M059J (cell line): ENCODE results near the gene HDGFL2. TPM values are rescaled to one million over a fixed set of nuclear protein-coding genes. Genes with fewer than 3 reads are reported as not detected.

Experiments used
- DNase-seq: peaks from one replicate; pipeline ENCODE4 v3.0.0-alpha.2; 2012; ENCODE audit warnings: low read depth
- total RNA-seq: library from RNA; depleted of rRNA; stranded (reverse); fragments of >200 nt; shearing (Covaris generic); gene quantifications from 2 replicates; pipeline ENCODE4 v1.2.3, GENCODE V29; 2014

The HDGFL2 gene
- total RNA-seq, 1 experiment from 2014 or later = 69.3 TPM

DNA sequence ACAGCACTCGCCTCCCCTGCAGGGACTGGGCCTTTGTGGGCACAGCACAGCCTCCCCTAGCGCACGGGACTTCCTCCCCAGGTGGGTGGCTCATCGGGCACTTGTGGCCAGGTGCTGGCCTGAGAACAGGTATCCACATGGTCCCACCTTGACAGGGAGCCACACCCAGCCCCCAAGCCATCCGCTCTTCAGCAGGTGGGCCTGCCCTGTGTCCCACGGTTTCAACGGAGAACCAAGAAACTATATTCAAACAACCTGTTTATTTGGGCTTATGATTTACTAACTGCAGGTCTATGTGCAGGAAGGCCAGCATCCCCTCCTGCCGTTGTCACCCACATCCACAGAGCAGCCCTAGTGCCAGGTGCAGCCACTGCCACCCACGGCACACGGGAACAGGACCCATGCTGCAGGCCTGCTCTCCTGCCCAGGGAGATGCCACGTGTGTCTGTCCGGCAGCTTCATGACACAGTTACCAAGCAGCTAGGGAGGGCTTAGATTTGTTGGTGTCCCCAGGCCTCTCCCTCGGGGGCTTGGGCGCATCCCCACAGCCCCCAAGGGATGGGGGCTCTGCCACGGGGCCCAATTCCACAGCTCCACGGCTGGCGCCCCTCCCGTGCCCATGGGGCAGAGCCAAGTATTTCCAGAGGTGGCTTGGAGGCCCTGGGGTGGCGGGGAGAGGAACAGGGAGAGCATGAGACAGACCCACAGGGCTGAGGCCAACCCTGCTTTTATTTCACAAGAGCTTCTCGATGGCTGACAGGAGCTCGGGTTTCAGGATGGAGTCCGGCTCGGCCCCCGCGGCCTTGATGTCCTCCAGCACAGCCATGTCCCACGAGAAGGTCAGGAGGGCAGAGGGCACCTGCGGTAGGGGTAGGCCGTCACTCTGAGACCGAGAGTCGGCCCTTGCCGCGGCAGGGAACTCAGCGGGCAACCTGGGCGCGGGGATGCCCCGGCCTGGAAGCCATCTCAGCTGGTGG is 27.0 kb upstream of the HDGFL2 start:
- DNase-seq = no peak

DNA sequence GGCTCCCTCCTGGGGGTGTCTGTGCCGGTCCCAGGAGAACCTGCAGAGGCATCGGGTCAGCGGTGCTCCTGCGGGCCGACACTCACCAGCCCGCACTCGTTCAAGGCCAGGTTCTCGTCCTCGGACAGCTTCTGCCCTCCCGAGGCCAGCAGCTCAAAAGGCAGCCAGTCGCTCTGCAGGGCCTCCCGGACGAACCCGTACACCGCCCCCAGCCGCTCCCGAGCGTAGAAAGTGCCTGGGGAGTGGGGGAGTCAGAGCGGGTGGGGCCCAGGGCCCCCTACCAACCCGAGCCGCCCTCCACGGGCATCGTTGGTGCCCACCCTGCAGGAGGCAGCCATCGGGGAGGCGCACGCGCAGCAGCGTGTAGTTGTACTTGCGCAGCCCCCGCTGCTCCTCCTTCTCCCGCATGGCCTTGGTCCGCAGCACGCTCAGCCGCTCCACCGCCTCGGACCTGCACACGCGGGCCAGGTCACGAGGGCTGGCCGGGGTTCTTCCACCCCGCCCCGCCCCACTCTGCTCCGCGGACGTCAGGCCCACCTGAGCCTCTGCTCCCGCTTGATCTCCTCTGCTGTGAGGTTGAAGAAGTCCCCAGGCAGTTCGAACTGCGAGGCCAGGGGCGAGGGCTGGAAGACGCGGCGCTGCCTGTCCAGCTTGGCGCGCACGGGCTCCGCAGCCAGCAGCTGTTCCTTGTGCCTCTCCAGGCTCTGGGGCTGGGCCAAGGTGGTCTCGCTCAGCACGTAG is 26.0 kb upstream of the HDGFL2 start:
- no peak for DNase-seq

DNA sequence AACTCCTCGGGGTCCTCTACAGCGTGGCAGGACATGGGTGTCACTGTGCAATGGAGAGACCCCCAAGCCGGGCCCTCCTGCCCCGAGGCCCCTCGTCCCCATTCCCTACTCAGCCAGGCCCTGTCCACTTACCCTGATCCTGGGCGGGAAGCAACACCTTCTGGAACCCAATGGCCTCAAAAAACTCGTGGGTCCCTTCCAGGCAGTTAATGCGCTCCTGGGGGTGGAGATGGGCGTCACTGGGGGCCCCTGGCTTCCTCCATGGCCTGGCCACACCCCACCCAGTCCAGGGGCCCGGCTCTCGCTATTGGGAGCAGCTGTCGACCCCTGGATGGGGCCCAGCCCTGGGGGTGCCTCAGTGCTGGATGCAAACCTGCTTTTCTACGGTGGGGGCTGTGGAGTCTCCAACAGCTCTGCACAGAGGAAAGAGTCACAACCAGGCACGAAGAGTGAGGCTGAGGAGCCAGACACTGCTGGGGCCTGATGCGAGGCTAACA is 25.3 kb upstream of the HDGFL2 start:
- no peak for DNase-seq

DNA sequence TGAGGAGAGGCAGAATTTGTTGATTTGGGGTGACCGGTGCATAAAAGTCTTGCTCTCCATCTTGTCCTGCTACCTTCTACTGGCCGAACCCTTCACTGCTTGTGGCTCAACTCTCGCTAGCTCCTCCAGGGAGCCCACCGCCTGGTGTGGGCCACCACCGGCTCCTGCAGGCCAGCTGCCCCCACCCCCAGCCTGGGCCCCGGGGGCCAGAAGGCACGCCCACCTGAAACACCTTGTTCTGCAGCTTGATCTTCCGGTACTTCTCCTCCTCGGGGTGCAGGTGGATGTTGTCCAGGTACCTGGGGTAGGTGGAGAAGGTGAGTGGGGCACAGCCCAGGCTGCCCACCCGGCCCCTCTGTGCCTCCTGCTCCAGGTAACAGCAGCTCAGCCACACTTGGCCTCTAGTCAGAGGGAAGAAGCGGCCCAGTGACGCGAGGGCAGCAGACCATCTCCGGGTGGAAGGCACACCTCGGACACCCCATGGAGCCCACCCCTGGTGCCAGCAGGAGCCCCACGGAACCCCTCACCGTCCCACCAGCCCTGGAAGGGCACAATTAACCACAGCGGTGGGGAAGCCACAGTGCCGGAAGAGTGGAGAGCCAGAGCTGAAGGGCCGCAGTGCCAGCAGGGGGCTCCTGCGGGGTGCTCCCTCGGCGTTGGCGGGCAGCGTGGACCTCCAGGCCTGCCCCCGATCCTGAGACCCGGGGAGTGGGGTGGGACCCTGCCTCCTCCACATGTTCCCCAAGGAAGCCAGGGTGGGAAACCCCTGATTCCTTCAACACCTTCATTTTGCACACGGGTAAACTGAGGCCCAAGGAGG is 24.6 kb upstream of the HDGFL2 start:
- DNase-seq = no peak

DNA sequence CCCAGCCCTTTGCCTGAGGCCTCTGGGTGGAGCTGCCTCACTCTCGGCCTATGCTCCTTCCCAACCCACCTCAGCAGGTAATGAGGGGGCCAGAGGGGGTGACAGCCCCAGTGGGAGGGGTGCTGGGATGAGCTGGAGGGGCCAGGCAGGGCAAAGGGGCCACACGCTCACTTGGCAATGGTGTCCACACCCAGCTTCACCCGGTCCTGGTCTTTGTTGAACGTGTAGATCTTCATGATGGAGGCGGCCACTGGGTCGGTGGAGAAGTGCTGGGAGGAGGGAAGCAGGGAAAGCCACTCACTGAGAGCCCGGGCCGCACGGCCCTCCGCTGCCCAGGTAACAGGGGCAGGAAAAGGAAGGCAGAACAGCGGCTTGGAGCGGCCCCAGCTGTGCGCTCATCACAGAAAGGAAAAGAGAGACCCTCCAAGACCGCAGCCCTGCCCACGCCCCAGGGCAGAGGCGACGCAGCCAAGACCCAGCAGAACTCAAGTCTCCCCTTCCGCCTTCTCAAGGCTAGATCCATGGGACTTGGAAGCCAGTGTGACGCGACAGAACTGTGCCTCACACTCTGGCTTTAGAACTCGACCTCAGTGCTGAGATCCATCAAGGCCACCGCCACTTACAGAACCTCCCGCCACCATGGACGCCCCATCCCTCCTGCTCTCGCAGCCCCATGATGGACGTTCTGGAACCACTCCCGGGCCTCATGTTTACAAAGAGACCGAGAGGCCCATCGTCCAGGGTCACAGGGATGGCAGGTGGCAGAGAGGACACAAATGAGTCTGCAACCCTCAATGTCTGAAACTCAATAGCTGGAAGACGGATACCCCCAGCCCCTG is 23.7 kb upstream of the HDGFL2 start:
- no peak for DNase-seq

DNA sequence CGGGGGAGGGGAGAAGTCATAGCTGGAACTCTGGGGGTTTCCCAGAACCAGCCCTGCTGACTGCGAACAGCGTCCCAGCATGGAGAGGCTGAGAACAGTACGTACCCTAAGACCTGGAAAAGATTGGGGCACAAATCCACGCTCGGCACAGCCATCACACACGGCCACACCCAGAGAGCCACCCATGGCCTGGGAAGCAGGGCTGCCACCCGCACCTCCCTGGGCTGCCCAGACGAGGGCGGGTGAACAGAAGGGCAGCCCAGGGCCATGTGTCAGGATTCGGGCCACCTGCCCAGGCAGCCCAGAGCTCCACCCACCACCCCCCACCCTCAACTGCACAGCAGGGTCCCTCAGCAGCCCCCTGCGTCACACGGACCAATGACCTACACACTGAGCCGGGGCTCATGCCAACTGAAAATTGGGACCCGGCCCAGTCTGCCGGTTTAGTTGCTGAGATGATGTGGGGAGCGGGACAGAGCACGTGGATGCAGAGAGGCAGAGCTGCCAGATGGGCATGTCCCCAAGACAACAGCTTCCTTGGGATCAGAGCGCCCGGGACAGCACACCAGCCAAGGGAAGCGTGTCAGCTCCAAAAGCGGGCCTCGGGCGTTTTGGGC is 23.0 kb upstream of the HDGFL2 start:
- no peak for DNase-seq

DNA sequence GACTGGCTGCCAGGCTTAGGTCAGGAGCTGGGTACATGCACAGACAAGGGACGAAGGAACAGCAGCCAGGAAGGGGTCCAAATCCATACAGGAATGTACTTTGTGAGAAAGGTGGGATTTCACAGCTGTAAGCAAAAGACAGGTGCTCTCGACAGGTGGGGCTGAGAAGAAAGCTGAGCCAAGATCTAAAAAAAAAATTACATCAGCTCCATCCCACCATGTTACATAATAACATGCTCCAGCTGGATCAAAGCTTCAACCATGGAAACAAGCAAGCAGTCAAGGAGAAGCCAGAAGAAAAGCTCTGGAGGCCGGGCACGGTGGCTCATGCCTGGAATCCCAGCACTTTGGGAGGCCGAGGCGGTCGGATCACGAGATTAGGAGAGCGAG is 22.5 kb upstream of the HDGFL2 start:
- no peak for DNase-seq

DNA sequence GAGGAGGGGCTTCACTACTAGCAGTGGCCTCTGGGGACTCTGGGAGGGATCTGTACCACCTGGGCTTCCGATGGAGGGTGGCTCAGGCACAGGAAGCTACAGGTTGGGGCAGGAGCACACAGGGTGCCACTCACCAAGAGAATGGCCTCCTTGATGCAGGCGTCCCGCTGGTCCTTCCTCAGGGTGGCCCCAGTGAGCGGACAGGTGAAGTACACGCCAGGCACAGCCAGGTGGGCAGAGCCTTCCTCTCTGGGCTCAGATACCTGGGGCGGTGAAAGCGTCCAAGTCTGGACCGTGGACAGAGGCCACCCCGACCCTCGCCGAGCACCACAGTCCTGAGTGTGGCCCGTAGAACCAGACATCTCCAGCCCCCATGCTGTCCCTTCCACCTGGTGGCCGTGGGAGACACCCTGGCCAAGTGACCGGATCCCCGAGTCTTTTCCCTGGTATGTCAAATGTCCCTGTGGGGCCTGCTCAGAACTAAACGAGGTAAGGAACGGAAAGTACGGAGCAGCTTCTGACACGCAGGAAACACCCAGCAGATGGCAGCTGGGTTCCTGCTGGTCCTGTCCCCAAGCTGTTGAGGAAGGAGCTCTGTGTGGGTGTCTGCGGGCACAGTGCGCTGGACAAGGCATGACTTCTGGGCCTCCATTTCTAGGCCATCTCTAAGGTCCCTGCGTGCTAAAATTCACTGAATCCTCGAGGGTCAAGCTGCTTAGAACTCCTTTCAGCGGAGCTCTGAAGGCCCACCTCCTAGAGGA is 19.7 kb upstream of the HDGFL2 start:
- no peak for DNase-seq

DNA sequence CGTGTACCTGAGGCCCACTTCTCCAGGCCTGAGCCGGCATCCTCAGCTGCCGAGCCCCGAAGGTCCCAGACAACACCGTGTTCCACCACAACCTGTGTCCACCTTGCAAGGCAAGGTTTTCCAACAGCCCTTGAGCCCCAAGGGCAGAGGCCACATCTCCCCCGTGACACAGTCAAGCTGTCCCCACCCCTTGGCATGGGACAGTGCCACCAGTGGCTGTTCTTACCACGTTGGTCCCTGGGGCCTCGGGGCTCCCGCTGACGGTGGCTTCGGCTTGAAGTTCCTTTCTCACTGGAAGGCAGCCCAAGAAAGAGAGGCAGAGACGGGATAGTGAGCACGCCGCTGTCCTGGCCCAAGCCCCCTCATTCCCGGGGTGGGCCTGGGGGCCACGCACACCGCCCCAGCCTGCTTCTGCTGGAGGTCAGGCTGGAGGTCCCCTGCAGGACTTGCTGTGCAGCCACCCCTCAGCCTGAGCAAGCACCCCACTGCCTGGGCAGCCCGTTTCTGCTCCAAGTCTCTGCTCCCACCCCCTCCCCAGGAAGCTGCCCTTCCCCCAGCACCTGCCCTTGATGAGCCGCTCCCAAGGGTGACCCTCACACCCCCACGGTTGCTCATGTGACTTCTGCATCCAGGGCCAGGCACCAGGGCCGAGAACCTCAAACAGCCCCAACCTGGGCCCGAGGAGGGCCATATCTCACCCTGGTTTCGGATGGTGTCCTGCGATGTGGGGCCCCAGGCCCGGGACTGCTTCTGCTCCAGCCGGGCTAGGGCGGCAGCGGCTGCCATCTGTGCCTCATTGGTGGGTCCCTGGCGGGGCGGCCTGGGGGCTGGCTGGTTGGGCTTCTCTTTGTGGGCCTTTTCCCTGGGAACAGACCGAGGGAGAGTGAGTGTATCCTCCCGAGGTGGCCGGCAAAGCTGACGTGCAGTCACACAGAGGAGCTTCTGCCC is 18.6 kb upstream of the HDGFL2 start:
- no peak for DNase-seq

DNA sequence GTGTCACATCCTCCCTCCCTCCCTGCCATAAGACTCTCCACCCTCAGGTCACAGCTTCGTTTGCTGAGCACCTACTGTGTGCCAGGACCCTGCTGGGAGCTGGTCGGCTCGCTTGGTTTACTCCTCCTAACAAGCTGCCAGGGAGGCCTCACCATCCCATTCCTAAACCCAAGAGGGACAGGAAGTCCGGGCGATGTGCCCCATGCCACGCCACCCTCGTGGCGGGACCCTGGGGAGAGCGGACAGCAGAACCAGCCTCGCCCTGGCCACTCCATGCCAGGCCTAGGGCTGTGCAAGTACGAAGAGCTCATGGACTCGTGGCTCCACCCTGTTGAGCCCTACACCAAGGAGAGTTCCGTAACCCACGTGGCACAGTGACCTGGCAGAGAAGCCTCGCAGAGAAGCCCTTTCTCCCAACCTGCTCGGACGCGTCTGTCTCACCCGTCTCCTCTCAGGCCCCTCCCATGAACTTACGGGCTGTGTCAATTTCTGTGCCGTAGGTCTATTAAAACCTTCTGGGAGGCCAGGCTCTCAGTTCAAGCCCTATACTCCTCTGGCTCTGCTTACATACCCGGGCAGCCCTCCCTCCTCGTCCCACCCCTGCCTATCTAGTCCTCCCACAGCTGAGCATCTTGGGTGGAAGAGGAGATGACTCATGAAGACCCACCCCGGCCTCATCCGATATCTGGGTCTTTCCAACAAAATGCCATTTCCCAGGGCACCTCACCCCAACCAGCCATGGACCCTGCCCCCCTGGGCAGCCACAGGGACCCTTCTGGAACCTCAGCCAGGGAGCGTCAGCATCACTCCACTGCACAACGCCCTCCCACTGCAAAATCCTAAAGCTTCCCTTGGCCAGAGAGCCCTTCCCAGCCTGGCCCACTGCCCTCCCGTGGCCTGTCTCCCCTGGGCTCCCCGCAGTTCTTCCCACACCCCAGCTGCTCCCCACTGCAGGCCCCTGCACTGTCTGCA is 17.1 kb upstream of the HDGFL2 start:
- DNase-seq = no peak

DNA sequence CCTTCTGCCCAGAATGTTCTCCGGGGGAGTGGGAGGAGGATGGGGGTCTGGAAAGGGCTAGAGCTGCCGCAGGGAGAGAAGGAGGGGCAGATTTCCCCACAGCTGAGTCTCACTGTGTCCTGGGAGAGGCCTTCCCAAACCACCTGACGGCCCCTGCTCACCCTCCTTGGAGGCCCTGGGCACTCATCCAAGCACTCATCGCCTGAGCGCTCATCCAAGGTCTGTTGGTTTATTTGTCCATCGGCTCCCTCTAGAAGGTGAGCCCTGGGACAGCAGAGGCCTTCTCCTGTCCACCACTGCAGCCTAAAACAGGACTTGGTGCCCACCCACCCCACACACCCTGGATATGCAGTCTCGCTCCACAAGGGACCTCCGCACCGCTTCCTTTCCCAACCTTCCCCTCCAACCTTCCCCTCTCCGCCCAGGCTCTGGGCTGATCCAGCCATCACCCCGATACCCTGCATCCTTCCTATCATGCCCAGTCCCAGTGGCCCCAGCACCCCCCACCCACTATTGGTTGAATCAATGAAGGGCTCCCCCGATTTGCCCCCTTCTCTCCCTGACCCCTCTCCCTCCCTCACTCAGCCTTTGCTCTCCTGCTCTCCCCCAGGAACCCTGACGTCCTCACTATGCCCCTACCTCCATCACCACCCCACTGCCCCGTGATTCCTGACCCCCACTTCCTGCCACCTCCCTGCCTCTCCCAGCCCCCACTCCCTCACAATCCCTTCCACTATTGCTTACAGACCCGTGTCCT is 16.2 kb upstream of the HDGFL2 start:
- peak; percentile 70 for DNase-seq

DNA sequence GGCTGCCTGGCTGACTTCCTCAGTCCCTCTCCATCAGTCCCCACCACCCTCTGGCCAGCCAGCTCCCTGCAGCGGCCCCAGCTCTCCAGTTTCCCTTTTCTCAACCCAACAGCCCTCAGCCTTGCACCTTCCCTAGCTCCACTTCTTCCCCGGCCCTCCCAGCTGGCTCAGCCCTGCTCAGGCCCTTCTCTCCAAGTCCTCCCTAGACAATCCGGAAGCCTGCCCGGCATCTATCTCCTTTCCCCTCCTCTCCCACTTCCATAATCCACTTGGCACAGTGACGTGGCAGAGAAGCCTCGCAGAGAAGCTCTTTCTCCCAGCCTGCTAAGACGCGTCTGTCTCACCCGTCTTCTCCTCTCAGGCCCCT is 15.6 kb upstream of the HDGFL2 start:
- DNase-seq = peak; percentile 27

DNA sequence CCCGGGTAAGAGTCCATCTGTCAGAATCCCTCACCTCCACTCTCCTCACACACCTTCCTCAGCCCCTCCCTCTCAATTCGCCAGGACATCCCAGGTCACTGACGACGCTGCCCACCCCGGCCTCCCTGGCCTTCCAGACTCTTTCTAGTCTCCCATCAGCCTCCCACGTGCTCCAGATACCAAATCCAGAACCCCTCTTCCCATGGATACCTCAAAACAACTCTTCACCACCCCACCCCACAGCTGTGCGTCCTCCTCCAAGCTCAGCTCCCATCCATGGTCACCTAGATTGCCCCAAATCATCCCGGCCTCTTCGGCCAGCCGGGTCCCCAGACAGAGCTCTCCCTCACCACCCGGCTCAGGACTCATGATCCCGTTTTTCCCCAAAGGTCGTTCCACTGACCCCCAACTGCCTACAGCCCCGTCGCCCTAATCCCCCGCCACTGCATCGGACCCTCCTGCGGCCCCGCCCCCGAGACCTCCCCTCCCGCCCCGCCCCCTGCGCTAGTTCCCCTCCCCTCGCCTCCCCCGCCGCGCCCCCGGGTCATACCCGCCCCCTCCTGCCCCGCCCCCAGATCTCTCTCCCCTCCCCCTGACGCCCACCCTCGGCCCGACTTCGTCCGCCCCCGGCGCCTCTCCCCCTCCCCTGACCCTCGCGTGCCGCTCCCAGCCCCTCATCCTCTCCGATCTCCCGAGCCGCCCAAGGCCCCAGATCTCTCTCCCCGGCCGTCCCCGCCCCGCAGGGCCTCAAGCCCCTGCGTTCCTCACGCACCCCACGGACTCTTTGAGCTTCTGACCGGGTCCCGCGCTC is 15.0 kb upstream of the HDGFL2 start:
- DNase-seq = peak; percentile 29

DNA sequence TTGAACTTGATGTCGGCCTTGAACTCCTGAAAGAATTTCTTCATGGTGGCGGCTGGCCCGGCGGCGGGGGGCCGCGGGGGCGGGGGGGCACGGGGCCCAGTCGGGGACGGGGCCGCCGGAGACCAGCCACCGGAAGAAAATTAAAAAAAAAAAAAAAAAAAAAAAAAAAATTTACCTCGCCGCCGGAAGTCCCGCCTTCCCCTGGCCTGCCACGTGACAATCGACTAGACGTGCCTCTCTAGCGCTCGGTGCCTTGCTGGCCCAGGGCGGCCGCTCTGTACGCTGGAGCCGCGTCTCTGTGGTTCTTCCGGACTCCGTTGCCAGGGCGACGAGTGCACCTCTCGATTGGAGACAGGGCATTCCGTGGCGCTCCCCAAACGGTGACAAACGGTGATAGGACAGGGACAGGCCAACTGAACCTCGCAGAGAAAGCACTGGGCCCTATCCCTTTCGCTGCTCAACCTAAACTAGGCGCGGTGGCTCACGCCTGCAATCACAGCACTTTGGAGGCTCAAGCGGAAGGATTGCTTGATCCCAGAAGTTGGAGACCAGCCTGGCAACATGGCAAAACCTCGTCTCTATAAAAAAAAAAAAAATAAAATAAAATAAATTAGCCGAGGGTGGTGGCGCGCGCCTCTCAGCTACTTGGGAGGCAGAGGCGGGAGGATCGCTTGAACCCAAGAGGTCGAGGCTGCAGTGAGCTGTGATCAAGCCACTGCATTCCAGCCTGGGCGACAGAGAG is 14.3 kb upstream of the HDGFL2 start, which contains the start of gene UBXN6:
Gene UBXN6, minus strand, starts transcription at position 141 of the 742 bp plus-strand sequence. Its CDS starts 97 bp downstream, at position 44.
- DNase-seq = peak; percentile 98
